ENCODE data around the gene FAM117B.

DNA sequence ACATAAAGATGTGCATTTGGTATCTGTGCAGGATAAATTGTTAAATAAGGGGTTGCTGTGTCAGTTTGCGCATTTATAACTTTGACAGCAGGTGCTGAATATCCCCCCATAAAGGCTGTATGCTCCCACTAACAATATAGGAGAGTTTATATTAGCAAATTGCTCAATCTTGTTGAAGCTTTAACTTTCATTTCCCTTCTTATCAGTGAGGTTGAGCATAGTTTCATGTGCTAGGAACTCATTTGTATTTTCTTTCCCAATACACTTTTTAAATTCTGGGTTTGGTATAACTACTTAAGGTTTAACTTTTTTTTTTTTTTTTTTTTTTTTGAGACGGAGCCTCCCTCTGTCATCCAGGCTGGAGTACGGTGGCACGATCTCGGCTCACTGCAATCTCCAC lies 89.0 kb downstream of the FAM117B start:
- no peak for TF ChIP-seq BHLHE40 (IDR thresholded peaks at IDR 0.05; ENCODE audit: borderline replicate concordance)
- no peak for TF ChIP-seq ARNT (IDR thresholded peaks at IDR 0.05)
- no peak for TF ChIP-seq SUZ12 (IDR thresholded peaks at IDR 0.05)
- no peak for TF ChIP-seq LEF1 (IDR thresholded peaks at IDR 0.05; ENCODE audit: borderline replicate concordance)
- TF ChIP-seq ELF4 (IDR thresholded peaks at IDR 0.05), result no peak
- TF ChIP-seq NFRKB (IDR thresholded peaks at IDR 0.05), result no peak
- TF ChIP-seq, protein P1, sequence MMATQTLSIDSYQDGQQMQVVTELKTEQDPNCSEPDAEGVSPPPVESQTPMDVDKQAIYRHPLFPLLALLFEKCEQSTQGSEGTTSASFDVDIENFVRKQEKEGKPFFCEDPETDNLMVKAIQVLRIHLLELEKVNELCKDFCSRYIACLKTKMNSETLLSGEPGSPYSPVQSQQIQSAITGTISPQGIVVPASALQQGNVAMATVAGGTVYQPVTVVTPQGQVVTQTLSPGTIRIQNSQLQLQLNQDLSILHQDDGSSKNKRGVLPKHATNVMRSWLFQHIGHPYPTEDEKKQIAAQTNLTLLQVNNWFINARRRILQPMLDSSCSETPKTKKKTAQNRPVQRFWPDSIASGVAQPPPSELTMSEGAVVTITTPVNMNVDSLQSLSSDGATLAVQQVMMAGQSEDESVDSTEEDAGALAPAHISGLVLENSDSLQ (IDR thresholded peaks at IDR 0.05), result no peak
- no peak for TF ChIP-seq HDGF (IDR thresholded peaks at IDR 0.05; ENCODE audit: borderline replicate concordance)
- TF ChIP-seq FOXA1 (IDR thresholded peaks at IDR 0.05), result no peak
- no peak for TF ChIP-seq TARDBP (IDR thresholded peaks at IDR 0.05)
- no peak for TF ChIP-seq FOXK2 (IDR thresholded peaks at IDR 0.05)
- TF ChIP-seq L3MBTL2 (conservative IDR thresholded peaks at IDR 0.05), result no peak

Measured in HEK293T (cell line).